T-helper 1 cell treated with Interleukin-12 subunit alpha and Interleukin-12 subunit beta and Interleukin-4 antibody, amounts not matched to agents 30 ng/mL and 1 ng/mL, for 36 hours (primary cell): Measurements from ENCODE around the gene IFI30. TPM values are rescaled to one million over a fixed set of nuclear protein-coding genes. Genes with fewer than 3 reads are reported as not detected.

Experiments
- intact Hi-C: fragments of 100-400 bp; cut with micrococcal nuclease; formaldehyde crosslinking; loops from one replicate; pipeline ENCODE4 v1.15.1; 2024
- total RNA-seq: library from RNA; stranded (reverse); gene quantifications from 2 replicates; pipeline ENCODE4 v1.2.3, GENCODE V29; 2022

IFI30 gene
- total RNA-seq, 1 donor from 2014 or later = 143 TPM

GRCh38 chr19:18152442-18152816 is 21.2 kb upstream of the IFI30 start:
- intact Hi-C loops = loop anchor here (1.0 to 10.0 kb wide), 12 partner anchors 9 to 298 kb away; partner anchors contain the start of genes ARRDC2, IL12RB1, LSM4 and MAST3

- intact Hi-C loops = loop anchor here (1.0 to 10.0 kb wide), 13 partner anchors 8 to 298 kb away; partner anchors contain the start of genes ARRDC2, IL12RB1, LSM4 and MAST3
Observed at GRCh38 chr19:18152817-18153555, 20.6 kb upstream of the IFI30 start, which contains the start of gene PIK3R2. Gene PIK3R2, plus strand, starts transcription at chr19:18153163. Its CDS starts 2,717 bp downstream, at chr19:18155880.

- intact Hi-C loops = loop anchor here (1.0 to 10.0 kb wide), 4 partner anchors 17 to 299 kb away; partner anchors contain the start of genes IL12RB1, MAST3 and RPL18A
Observed at GRCh38 chr19:18153556-18154134, 20.0 kb upstream of the IFI30 start.

DNA sequence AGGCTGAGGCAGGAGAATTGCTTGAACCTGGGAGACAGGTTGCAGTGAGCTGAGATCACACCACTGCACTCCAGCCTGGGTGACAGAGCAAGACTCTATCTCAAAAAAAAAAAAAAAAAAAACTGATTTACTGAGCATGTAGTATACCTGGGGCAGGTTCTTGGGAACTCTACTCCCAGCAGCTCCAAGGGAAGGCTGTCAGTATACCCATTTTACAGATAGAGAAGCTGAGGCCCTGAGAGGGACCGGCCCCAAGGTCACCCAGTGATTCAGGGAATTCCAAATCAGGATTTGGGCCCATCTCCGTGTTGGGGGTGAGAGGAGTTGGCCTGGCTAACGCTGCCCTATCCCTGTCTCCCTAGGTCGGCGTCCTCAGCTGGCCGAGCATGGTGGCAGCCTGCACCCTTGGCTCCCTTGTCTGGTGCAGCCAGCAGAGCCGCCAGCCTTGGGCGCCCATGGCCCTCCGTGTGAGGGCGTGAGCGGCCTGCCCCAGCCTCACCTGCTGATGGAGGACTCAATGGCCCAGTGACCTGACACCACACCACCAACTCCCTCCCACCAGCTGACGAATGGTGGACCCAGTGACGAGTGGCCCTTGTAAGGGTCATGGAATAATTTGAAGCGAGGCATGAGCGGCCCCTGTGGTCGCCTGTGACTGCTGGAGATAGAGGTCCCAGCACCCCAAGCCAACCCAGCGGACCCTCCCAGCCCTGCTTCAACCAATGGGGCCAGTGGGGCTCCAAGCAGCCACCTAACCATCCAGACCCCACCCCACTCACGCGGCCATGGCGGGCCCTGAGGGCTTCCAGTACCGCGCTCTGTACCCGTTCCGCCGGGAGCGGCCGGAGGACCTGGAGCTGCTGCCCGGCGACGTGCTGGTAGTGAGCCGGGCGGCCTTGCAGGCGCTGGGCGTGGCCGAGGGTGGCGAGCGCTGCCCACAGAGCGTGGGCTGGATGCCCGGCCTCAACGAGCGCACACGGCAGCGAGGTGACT is 18.2 kb upstream of the IFI30 start:
- intact Hi-C loops = loop anchor here (10.0 kb wide), 1 partner anchor 301 kb away; the partner anchor contains the start of gene RPL18A

GRCh38 chr19:18156268-18156667 is 17.3 kb upstream of the IFI30 start:
- intact Hi-C loops = loop anchor here (10.0 kb wide), 1 partner anchor 301 kb away; the partner anchor contains the start of gene RPL18A

DNA sequence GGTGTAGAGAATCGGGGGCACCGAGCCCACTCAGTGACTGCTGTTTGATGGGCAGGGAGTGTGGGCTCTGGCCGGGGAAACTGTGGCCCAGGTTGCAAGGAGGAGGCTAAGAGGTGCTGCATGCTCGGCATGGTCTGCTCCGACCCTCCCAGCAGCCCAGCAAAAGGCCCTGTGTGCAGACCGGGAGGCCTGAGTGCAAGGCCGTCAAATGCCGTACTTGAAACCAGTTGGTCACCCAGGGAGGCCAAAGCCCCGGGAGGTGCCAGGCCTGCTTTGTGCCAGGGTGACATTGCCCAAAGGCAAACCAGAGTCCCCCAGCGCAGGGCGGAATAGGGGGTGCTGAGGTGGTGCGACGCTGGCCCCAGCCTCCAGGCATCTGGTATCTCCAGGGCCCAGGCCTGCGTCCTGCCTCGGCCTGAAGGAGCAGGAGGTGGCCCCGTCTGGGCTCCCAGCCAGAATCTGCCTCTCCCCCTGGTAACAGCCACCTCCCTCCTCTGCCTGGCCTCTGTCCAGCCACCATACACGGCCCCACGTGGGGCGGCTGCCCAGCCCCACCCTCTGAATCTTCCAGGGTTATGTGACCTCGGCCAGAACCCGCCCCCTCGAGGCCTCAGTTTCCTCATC is 16.7 kb upstream of the IFI30 start:
- intact Hi-C loops = loop anchor here (10.0 kb wide), 1 partner anchor 302 kb away; the partner anchor contains the start of gene RPL18A

GRCh38 chr19:18157465-18158063 is 16.0 kb upstream of the IFI30 start:
- intact Hi-C loops = loop anchor here (10.0 kb wide), 1 partner anchor 303 kb away; the partner anchor contains the start of gene RPL18A

GRCh38 chr19:18158467-18158866 is 15.1 kb upstream of the IFI30 start:
- intact Hi-C loops = loop anchor here (10.0 kb wide), 1 partner anchor 304 kb away; the partner anchor contains the start of gene RPL18A

DNA sequence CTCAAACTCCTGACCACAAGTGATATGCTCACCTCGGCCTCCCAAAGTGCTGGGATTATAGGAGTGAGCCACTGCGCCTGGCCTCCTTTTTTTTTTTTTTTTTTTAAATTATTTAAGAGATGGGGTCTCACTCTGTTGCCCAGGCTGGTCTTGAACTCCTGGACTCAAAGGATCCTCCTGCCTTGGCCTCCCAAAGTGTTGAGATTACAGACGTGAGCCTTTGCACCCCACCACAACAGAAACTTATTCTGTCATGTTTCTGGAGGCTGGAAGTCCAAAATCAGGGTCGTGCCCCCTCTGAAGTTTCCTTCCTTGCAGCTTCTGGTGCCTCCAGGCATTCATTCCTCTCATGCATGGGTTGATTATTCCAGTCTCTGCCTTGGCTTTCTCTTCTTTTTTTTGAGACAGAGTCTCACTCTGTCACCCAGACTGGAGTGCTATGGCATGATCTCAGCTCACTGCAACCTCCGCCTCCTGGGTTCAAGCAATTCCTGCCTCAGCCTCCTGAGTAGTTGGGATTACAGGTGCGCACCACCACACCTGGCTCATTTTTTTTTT is 14.5 kb upstream of the IFI30 start:
- intact Hi-C loops = loop anchor here (10.0 kb wide), 1 partner anchor 304 kb away; the partner anchor contains the start of gene RPL18A

GRCh38 chr19:18159810-18160209 is 13.8 kb upstream of the IFI30 start:
- intact Hi-C loops = loop anchor here (10.0 kb wide), 1 partner anchor 305 kb away; the partner anchor contains the start of gene RPL18A

DNA sequence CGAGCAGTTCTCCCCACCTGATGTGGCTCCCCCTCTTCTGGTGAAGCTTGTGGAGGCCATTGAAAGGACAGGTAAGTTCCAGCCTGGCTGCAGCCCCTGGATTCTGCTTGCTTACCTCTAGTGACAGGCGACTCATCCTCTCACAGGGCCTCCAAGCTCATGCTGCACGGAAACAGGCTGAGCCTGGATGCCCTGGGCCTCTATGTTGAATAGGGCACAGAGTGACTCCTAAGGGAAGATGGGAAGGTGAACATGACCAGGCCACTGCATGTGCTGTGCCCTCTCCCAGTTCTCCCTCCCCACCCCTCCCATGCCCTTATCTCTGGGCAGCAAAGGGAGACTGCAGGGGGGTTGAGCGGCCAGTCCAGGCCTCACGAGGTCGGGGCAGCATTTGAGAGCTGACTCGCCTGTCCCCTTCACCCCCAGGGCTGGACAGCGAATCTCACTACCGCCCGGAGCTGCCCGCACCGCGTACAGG is 13.1 kb upstream of the IFI30 start:
- intact Hi-C loops = no loop called here

DNA sequence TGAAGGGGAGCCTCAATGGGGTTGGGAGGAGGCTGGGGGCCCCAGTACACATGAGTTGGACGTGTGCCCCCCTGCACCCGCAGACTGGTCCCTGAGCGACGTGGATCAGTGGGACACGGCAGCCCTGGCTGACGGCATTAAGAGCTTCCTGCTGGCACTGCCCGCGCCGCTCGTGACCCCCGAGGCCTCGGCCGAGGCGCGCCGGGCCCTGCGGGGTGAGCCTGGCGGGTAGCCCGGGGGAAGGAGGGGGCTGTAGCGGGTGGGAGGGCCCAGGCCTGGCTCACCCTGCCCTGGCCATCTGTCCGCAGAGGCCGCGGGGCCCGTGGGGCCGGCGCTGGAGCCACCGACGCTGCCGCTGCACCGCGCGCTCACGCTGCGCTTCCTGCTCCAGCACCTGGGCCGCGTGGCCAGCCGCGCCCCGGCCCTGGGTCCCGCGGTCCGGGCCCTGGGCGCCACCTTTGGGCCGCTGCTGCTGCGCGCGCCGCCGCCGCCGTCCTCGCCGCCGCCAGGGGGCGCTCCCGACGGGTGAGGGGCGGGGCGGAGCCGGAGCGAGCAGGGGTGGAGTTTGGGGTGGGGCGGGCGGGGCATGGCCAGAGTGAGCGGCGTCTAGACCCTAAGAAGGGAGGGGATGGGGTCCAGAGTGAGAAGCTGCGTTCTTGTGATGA is 12.5 kb upstream of the IFI30 start:
- intact Hi-C loops = loop anchor here (1.0 kb wide), 2 partner anchors 9 to 12 kb away; partner anchors contain the start of gene IFI30

GRCh38 chr19:18161636-18162002 is 12.0 kb upstream of the IFI30 start:
- intact Hi-C loops = loop anchor here (1.0 kb wide), 2 partner anchors 9 to 12 kb away; partner anchors contain the start of gene IFI30

DNA sequence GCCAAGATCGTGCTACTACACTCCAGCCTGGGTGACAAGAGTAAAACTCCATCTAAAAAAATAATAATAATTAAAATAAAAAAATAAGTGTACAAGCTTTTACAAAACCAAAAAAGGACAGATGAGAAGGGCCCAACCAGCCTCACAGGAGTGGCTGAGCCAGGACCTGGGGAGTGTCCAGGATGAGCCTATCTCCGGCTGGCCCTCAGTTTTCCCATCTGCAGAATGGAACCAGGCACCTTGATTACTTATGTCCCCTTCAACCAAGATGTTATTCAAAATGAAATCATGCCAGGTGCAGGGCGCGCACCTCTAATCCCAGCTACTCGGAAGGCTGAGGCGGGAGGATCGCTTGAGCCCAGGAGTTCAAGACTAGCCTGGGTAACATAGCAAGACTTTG is 9.5 kb upstream of the IFI30 start:
- intact Hi-C loops = no loop called here

- intact Hi-C loops = no loop called here
Observed at GRCh38 chr19:18165794-18166544, 7.6 kb upstream of the IFI30 start.

DNA sequence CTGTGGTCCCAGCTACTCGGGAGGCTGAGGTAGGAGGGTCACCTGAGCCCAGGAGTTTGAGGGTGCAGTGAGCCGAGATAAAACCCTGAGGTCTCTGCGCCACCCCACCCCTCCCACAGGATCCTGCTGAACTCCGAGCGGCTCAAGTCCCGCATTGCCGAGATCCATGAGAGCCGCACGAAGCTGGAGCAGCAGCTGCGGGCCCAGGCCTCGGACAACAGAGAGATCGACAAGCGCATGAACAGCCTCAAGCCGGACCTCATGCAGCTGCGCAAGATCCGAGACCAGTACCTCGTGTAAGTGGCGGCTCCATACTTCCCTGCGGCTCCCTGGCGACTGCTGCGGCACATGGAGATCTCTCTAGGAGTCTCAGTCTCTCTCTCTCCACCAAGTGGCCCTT is 6.6 kb upstream of the IFI30 start:
- intact Hi-C loops = no loop called here

DNA sequence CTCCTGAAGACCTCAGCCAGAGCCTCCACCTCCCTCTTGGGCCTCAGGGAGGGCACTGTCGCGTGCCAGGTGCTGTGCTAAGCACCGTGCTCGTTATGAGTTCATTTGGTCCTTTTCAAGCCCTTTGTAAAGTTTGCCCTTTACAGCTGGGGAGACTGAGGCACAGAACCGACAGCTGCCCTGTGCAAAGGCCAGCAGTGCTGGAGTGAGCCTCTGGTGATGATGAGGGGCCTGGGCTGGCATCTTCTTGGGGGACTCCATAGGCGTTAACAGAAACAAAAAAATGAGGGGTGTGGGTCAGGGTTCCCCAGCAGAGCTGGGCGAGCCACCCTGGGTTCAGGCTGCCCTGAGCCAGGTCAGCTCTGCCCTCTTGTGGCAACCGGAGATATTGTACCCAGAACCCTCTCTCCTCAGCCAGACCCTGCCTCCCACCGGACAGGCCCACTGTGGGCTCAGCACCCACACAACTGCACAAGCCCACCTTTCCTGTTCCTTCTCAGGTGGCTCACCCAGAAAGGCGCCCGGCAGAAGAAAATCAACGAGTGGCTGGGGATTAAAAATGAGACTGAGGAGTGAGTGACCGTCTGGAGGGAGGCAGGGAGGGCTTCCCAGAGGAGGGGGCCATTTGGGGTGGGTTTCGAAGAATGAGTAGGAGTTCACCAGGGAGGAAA is 5.5 kb upstream of the IFI30 start:
- intact Hi-C loops = loop anchor here (1.0 kb wide), 2 partner anchors 55 to 161 kb away; no protein-coding TSS in a partner anchor
